Stimulated activated CD8-positive, alpha-beta memory T cell treated with anti-CD3 and anti-CD28 coated beads, Interleukin-12 subunit alpha, Interleukin-12 subunit beta, amount 100 ng/mL, for 24 hours (primary cell): Measurements from ENCODE around the gene COL20A1.

Experiments
- DNase-seq: peaks from one replicate; pipeline ENCODE4 v3.0.0-alpha.2; 2020; ENCODE audit errors: extremely low read depth

Gene COL20A1

GRCh38 chr20:63320041-63320511, 27.1 kb downstream of the COL20A1 start:
- DNase-seq: no peak

GRCh38 chr20:63320616-63321147, 27.7 kb downstream of the COL20A1 start:
- DNase-seq: no peak

GRCh38 chr20:63321148-63321831, 28.3 kb downstream of the COL20A1 start:
- no peak for DNase-seq

GRCh38 chr20:63322146-63322932, 29.4 kb downstream of the COL20A1 start:
- DNase-seq: no peak

- no peak for DNase-seq
These were observed 29.9 kb downstream of the COL20A1 start for GRCh38 chr20:63322933-63323273.

GRCh38 chr20:63323357-63323981, 30.5 kb downstream of the COL20A1 start:
- DNase-seq: no peak

GRCh38 chr20:63325021-63325471, 32.1 kb downstream of the COL20A1 start:
- no peak for DNase-seq

GRCh38 chr20:63325554-63326313, 32.7 kb downstream of the COL20A1 start:
- no peak for DNase-seq

GRCh38 chr20:63326314-63327230, 33.6 kb downstream of the COL20A1 start:
- no peak for DNase-seq

GRCh38 chr20:63327231-63327745, 34.3 kb downstream of the COL20A1 start:
- no peak for DNase-seq

- no peak for DNase-seq
These were observed 35.2 kb downstream of the COL20A1 start for GRCh38 chr20:63328026-63328700.

- no peak for DNase-seq
These were observed 35.8 kb downstream of the COL20A1 start for GRCh38 chr20:63328718-63329275.

- DNase-seq: no peak
These were observed 36.5 kb downstream of the COL20A1 start for GRCh38 chr20:63329331-63330083.

GRCh38 chr20:63330084-63330760, 37.2 kb downstream of the COL20A1 start:
- no peak for DNase-seq

GRCh38 chr20:63330940-63331339, 38.0 kb downstream of the COL20A1 start:
- DNase-seq: no peak

GRCh38 chr20:63331741-63332400, 38.9 kb downstream of the COL20A1 start:
- no peak for DNase-seq

- DNase-seq: no peak
These were observed 39.7 kb downstream of the COL20A1 start for GRCh38 chr20:63332488-63333240.
